A549 (cell line): Measurements from ENCODE around the gene HOXC6.

Experiments
- MYC ChIP-seq: IDR thresholded peaks from 2 replicates; pipeline ENCODE4 v1.6.1; 2012; ENCODE audit warnings: mild to moderate bottlenecking, inconsistent platforms, low read length, improper control_type of control experiment, borderline replicate concordance
- NPAS2 ChIP-seq: fragments of 250-450 bp; sonication (Bioruptor Pico); IDR thresholded peaks from 2 replicates; pipeline ENCODE4 v1.8.0; 2022; ENCODE audit warnings: mild to moderate bottlenecking, moderate library complexity, borderline replicate concordance
- RAD21 ChIP-seq, 2 experiments: fragments of >200 bp in 1 of 2; sonication (Bioruptor Twin) in 1 of 2; formaldehyde crosslinking in 1 of 2; IDR thresholded peaks in 1 of 2; conservative IDR thresholded peaks in 1 of 2; 2 replicates in 1 of 2; 3 replicates in 1 of 2; pipeline ENCODE4 v1.6.1; 2012 to 2018; ENCODE audit warnings: inconsistent platforms in 1 of 2
- TF ChIP-seq, protein P1 (sequence below): fragments of >200 bp; sonication (Bioruptor Twin); formaldehyde crosslinking; IDR thresholded peaks from 3 replicates; pipeline ENCODE4 v1.5.1; 2016
- TF ChIP-seq, protein P2 (sequence below): fragments of 200-600 bp; sonication (generic); IDR thresholded peaks from 2 replicates; pipeline ENCODE4 v1.6.1; 2016; ENCODE audit warnings: antibody characterized with exemption, mild to moderate bottlenecking, moderate library complexity
- TF ChIP-seq, protein P3 (sequence below): IDR thresholded peaks from 2 replicates; pipeline ENCODE4 v1.6.1; 2012

DNA sequence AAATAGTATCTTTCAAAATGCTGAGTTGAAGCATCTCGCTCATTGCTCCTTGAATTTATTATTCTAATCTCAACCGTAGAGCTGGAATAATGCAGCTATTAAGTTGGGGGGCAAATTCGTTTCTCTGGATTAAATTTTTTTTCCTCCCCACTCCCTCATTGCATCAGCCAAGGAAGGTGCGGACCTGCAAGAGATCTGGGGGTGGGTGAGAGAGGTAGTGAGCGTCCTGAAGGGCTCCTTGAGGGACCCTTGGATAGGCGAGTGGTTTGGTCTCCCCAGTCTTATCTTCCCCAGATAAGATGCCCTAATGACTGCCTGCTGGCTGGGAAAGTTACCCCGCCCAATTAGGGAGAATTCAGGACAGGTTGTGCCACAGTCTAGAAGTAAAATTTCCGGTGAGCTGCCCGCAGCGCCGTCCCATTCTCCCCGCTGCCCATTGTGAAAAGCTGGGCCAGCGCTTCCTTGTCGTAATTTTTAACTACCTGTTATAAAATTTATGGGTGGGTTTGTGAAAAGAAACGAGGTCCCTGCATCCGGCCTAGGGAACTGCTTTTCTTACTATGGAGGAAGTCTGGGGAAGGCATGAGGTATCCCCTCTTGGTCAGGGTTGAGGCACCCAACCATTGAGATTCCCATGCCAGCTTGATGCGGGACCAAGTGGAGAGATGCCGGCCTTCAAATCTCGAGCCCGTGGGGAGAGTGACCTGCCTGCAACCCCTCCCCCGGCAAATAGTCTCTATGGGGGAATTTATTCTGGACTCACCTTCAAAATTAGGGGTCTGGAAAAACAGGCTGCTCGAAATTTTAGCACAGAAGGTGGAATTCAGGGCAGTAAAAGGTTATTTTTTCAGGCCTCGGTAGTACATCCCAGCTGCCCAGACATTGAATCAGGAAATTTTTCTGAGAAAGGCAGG is 13.0 kb upstream of the HOXC6 start:
- TF ChIP-seq MYC: no peak
- TF ChIP-seq, protein P1, sequence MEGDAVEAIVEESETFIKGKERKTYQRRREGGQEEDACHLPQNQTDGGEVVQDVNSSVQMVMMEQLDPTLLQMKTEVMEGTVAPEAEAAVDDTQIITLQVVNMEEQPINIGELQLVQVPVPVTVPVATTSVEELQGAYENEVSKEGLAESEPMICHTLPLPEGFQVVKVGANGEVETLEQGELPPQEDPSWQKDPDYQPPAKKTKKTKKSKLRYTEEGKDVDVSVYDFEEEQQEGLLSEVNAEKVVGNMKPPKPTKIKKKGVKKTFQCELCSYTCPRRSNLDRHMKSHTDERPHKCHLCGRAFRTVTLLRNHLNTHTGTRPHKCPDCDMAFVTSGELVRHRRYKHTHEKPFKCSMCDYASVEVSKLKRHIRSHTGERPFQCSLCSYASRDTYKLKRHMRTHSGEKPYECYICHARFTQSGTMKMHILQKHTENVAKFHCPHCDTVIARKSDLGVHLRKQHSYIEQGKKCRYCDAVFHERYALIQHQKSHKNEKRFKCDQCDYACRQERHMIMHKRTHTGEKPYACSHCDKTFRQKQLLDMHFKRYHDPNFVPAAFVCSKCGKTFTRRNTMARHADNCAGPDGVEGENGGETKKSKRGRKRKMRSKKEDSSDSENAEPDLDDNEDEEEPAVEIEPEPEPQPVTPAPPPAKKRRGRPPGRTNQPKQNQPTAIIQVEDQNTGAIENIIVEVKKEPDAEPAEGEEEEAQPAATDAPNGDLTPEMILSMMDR: no peak
- TF ChIP-seq, protein P2, sequence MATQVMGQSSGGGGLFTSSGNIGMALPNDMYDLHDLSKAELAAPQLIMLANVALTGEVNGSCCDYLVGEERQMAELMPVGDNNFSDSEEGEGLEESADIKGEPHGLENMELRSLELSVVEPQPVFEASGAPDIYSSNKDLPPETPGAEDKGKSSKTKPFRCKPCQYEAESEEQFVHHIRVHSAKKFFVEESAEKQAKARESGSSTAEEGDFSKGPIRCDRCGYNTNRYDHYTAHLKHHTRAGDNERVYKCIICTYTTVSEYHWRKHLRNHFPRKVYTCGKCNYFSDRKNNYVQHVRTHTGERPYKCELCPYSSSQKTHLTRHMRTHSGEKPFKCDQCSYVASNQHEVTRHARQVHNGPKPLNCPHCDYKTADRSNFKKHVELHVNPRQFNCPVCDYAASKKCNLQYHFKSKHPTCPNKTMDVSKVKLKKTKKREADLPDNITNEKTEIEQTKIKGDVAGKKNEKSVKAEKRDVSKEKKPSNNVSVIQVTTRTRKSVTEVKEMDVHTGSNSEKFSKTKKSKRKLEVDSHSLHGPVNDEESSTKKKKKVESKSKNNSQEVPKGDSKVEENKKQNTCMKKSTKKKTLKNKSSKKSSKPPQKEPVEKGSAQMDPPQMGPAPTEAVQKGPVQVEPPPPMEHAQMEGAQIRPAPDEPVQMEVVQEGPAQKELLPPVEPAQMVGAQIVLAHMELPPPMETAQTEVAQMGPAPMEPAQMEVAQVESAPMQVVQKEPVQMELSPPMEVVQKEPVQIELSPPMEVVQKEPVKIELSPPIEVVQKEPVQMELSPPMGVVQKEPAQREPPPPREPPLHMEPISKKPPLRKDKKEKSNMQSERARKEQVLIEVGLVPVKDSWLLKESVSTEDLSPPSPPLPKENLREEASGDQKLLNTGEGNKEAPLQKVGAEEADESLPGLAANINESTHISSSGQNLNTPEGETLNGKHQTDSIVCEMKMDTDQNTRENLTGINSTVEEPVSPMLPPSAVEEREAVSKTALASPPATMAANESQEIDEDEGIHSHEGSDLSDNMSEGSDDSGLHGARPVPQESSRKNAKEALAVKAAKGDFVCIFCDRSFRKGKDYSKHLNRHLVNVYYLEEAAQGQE: no peak
- TF ChIP-seq, protein P3, sequence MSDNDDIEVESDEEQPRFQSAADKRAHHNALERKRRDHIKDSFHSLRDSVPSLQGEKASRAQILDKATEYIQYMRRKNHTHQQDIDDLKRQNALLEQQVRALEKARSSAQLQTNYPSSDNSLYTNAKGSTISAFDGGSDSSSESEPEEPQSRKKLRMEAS: no peak
- TF ChIP-seq RAD21 (conservative IDR thresholded peaks at IDR 0.05 in 1 of 2, IDR thresholded peaks at IDR 0.05 in 1 of 2): no peak
- no peak for TF ChIP-seq NPAS2
